ENCODE results near the gene STXBP5.

- TF ChIP-seq CTCF (IDR thresholded peaks at IDR 0.05; ENCODE audit: low read depth, low read length, poor library complexity, severe bottlenecking) (no peak), EZH2phosphoT487 (IDR thresholded peaks at IDR 0.05; ENCODE audit: borderline replicate concordance, low read length) (no peak)
These were observed 75.2 kb downstream of the STXBP5 start for GRCh38 chr6:147279427-147279826.

Data from DOHH2 (cell line).